Activated CD8-positive, alpha-beta T cell treated with anti-CD3 and anti-CD28 coated beads for 36 hours (primary cell): ENCODE results near the gene CYB561. TPM values are rescaled to one million over a fixed set of nuclear protein-coding genes. Genes with fewer than 3 reads are reported as not detected.

Experiments
- ATAC-seq: fragments of 200-7000 bp; cut with Tn5 transposase; one replicate; pipeline ENCODE4 v1.10.0; 2021; ENCODE audit warnings: mild to moderate bottlenecking, moderate library complexity
- CTCF ChIA-PET: fragments of 350-600 bp; sonication (Branson Sonifier 250); formaldehyde crosslinking; loops from one replicate; lab custom pipeline; 2021; ENCODE audit warnings: antibody characterized with exemption; lab: Charles Lee
- POLR2A ChIA-PET: fragments of 350-600 bp; sonication (Branson Sonifier 250); formaldehyde crosslinking; loops from one replicate; lab custom pipeline; 2021; ENCODE audit warnings: antibody characterized with exemption; lab: Charles Lee
- DNase-seq: peaks from one replicate; pipeline ENCODE4 v3.0.0-alpha.2; 2020
- H3K27ac Mint-ChIP-seq: one replicate; pipeline ENCODE4 v1.8.0; 2021; ENCODE audit warnings: mild to moderate bottlenecking, mixed read lengths
- H3K27me3 Mint-ChIP-seq: one replicate; pipeline ENCODE4 v1.8.0; 2021; ENCODE audit warnings: mixed read lengths
- H3K36me3 Mint-ChIP-seq: one replicate; pipeline ENCODE4 v1.8.0; 2021; ENCODE audit warnings: low read depth, mixed read lengths
- H3K4me1 Mint-ChIP-seq: one replicate; pipeline ENCODE4 v1.8.0; 2021; ENCODE audit warnings: low read depth, mixed read lengths
- H3K4me3 Mint-ChIP-seq: one replicate; pipeline ENCODE4 v1.8.0; 2021; ENCODE audit warnings: mild to moderate bottlenecking, moderate library complexity, mixed read lengths
- H3K9me3 Mint-ChIP-seq: one replicate; pipeline ENCODE4 v1.8.0; 2021; ENCODE audit warnings: mixed read lengths
- CTCF ChIP-seq: fragments of 200-600 bp; IDR thresholded peaks from one replicate; pipeline ENCODE4 v1.8.0; 2022; ENCODE audit warnings: antibody characterized with exemption, mild to moderate bottlenecking
- intact Hi-C: fragments of 100-400 bp; cut with micrococcal nuclease; formaldehyde crosslinking; loops from one replicate; pipeline ENCODE4 v1.10.0; 2022
- total RNA-seq, 2 experiments: library from RNA; stranded (reverse); gene quantifications; one replicate each; pipeline ENCODE4 v1.2.3, GENCODE V29; 2021

CYB561 gene
- total RNA-seq, 2 experiments from 2014 or later: 1.5 to 2.2 TPM

GRCh38 chr17:63395075-63395805, 50.9 kb downstream of the CYB561 start:
- Mint-ChIP-seq H3K27ac (no peak overlapping the region), H3K4me1 (no peaks in the 10 kb centered on the region), H3K4me3 (no peak overlapping the region), H3K27me3 (no peaks in the 10 kb centered on the region), H3K9me3 (no peaks in the 10 kb centered on the region), H3K36me3 (peaks cover 2% of the 10 kb centered on the region)
- POLR2A ChIA-PET: interaction anchor here (1.1 kb wide), 1 partner anchor 12 kb away, joined by 3 read pairs; no protein-coding TSS in a partner anchor
- ATAC-seq (no peak), DNase-seq (no peak)
- TF ChIP-seq CTCF: no peak
- CTCF ChIA-PET: interaction anchor here (0.9 to 1.2 kb wide), 3 partner anchors 10 to 84 kb away, joined by 3 to 5 read pairs (median 3); no protein-coding TSS in a partner anchor
- intact Hi-C loops: no loop called here

GRCh38 chr17:63390090-63390489, 56.0 kb downstream of the CYB561 start:
- intact Hi-C loops: no loop called here
- Mint-ChIP-seq H3K9me3 (no peaks in the 10 kb centered on the region), H3K27me3 (no peaks in the 10 kb centered on the region), H3K4me3 (no peak overlapping the region), H3K36me3 (peaks cover 2% of the 10 kb centered on the region), H3K27ac (no peak overlapping the region), H3K4me1 (no peaks in the 10 kb centered on the region)
- DNase-seq (no peak), ATAC-seq (no peak)
- no peak for TF ChIP-seq CTCF
- POLR2A ChIA-PET: no interaction called here
- CTCF ChIA-PET: no interaction called here

GRCh38 chr17:63387656-63388340, 58.3 kb downstream of the CYB561 start:
- no peaks in the 10 kb centered on the region for H3K4me1 Mint-ChIP-seq
- ChIA-PET POLR2A (no interaction called here), CTCF (no interaction called here)
- no peak overlapping the region for H3K27ac Mint-ChIP-seq
- H3K27me3 Mint-ChIP-seq: no peaks in the 10 kb centered on the region
- DNase-seq (no peak), ATAC-seq (no peak)
- H3K4me3 Mint-ChIP-seq: no peak overlapping the region
- TF ChIP-seq CTCF: no peak
- H3K9me3 Mint-ChIP-seq: no peaks in the 10 kb centered on the region
- intact Hi-C loops: no loop called here
- H3K36me3 Mint-ChIP-seq: peaks cover 2% of the 10 kb centered on the region

GRCh38 chr17:63382826-63383225, 63.3 kb downstream of the CYB561 start:
- intact Hi-C loops: no loop called here
- Mint-ChIP-seq H3K27me3 (no peaks in the 10 kb centered on the region), H3K9me3 (no peaks in the 10 kb centered on the region), H3K4me1 (peaks cover 6% of the 10 kb centered on the region), H3K36me3 (peaks cover under 1% of the 10 kb centered on the region), H3K27ac (no peak overlapping the region), H3K4me3 (no peak overlapping the region)
- no peak for ATAC-seq
- POLR2A ChIA-PET: no interaction called here
- DNase-seq: no peak
- TF ChIP-seq CTCF: no peak
- CTCF ChIA-PET: interaction anchor here (0.6 to 3.4 kb wide), 4 partner anchors 9 to 240 kb away, joined by 3 to 15 read pairs (median 4); no protein-coding TSS in a partner anchor

Other genes starting within 250 kb of the CYB561 start
- gene ACE, start 30.8 kb upstream of the CYB561 start, total RNA-seq: under 1 TPM; 0.36 to 0.51 TPM
- gene KCNH6, start 77.1 kb upstream of the CYB561 start, total RNA-seq: not detected
- gene DCAF7, start 104.2 kb upstream of the CYB561 start, total RNA-seq: 100 to 1,000 TPM; 104 to 105 TPM
- gene TACO1, start 154.6 kb upstream of the CYB561 start, total RNA-seq: 10 to 100 TPM; 27.0 to 30.4 TPM
- gene MAP3K3, start 176.1 kb upstream of the CYB561 start, total RNA-seq: 10 to 100 TPM; 20.6 to 22.5 TPM